Measurements from ENCODE around the gene ATP8B3. TPM values are rescaled to one million over a fixed set of nuclear protein-coding genes. Genes with fewer than 3 reads are reported as not detected.
A peak's percentile ranks its signal among the peaks of the same experiment; 100 is the strongest.

ATP8B3 gene
- total RNA-seq, 4 donors from 2014 or later, result 0.21 to 2.4 (median 1.2) TPM

- WGBS, 2 donors, result 28 to 29% methylated on average over 15 of the region's 15 CpGs
These were observed 14.0 kb upstream of the ATP8B3 start for GRCh38 chr19:1825909-1826556.

DNA sequence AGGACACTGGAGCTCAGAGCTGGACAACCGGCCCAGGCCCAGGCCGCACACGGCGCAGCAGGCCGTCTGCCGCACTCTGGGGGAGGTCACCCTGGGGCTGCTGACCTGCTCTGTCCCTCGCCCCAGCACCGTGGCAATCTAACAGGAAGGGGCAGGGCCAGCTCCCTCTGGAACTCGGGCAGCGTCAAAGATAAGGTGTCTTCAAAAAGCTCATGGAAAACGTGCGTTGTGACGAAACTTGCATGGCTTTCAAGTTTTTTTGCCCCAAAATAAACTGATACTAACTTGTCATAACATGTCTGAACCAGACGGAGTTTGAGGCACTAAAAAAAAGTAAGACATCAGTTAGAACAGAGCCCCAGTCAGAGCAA, 12.2 kb upstream of the ATP8B3 start:
- peaks cover 0 to 17% (median 5%) of the 10 kb centered on the region in 4 donors for H3K4me1 ChIP-seq
- H3K4me3 ChIP-seq, result no peak overlapping the region
- H3K9me3 ChIP-seq, result no peaks in the 10 kb centered on the region
- no peak overlapping the region for H3K27ac ChIP-seq
- 84 to 85% methylated on average over 14 of the region's 14 CpGs for WGBS, 2 donors
- no peak for DNase-seq (ENCODE audit: low spot score in 2 of 2)
- peaks cover 0 to 97% (median 38%) of the 10 kb centered on the region in 3 donors for H3K36me3 ChIP-seq
- no peaks in the 10 kb centered on the region for H3K27me3 ChIP-seq
- TF ChIP-seq CTCF (IDR thresholded peaks at IDR 0.05) (no peak), POLR2A (IDR thresholded peaks at IDR 0.05) (no peak), EP300 (IDR thresholded peaks at IDR 0.05) (no peak)

More at GRCh38 chr19:1825909-1826556, 14.0 kb upstream of the ATP8B3 start:
- Histone ChIP-seq H3K36me3 (peaks cover 0 to 94% (median 24%) of the 10 kb centered on the region in 3 donors), H3K4me3 (no peak overlapping the region), H3K9me3 (no peaks in the 10 kb centered on the region), H3K27ac (peak overlapping the region in 1 of 4 donors; percentile 30), H3K27me3 (no peaks in the 10 kb centered on the region), H3K4me1 (peaks cover 0 to 17% (median 5%) of the 10 kb centered on the region in 4 donors)
- TF ChIP-seq POLR2A (IDR thresholded peaks at IDR 0.05), result no peak
- TF ChIP-seq EP300 (IDR thresholded peaks at IDR 0.05), result no peak
- TF ChIP-seq CTCF (IDR thresholded peaks at IDR 0.05), result peak; percentile 85 to 96 (median 92)
- DNase-seq (ENCODE audit: low spot score in 2 of 2), result peak; percentile 64 to 79

DNA sequence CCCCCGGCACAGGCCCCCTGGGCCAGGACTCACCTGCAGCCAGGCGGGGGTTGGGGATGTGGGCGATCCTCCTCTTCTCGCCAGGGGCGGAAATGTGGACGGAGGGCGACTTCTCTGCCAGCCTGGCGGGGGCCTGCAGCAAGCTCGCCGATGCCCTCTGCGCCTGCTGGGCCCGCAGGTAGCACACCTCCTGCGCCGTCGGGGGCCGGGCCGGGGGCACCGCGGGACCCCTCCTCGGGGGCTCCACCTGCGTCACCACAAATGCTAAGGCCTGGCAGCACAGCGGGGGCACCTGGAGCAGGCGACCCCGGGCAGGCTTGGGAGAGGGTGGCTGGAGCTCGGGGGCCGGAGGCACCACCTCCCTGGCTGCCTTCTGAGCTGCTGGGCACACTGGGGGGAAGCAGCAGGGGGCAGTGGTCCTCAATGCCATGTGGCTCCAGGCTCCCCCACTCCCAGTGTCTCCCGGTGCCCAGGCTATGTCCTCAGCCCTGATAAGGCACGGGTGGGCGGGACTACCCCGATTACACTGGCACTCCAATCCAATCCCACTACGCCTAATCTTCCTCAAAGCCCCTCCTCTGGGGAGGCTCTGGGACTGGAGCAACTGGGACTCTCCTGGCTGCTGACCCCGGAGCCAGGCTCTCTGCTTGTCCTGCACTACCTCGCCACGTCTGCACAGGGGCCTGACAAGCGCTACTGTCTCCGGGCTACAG, 11.6 kb upstream of the ATP8B3 start:
- WGBS, 2 donors, result 83 to 88% methylated on average over 23 to 35 of the region's 36 CpGs
- no peak overlapping the region for H3K27ac ChIP-seq
- H3K4me1 ChIP-seq, result peaks cover 0 to 17% (median 5%) of the 10 kb centered on the region in 4 donors
- H3K4me3 ChIP-seq, result no peak overlapping the region
- DNase-seq (ENCODE audit: low spot score in 2 of 2), result no peak
- no peaks in the 10 kb centered on the region for H3K9me3 ChIP-seq
- no peak for TF ChIP-seq CTCF (IDR thresholded peaks at IDR 0.05)
- TF ChIP-seq EP300 (IDR thresholded peaks at IDR 0.05), result no peak
- no peak for TF ChIP-seq POLR2A (IDR thresholded peaks at IDR 0.05)
- peaks cover 0 to 98% (median 43%) of the 10 kb centered on the region in 3 donors for H3K36me3 ChIP-seq
- no peaks in the 10 kb centered on the region for H3K27me3 ChIP-seq

DNA sequence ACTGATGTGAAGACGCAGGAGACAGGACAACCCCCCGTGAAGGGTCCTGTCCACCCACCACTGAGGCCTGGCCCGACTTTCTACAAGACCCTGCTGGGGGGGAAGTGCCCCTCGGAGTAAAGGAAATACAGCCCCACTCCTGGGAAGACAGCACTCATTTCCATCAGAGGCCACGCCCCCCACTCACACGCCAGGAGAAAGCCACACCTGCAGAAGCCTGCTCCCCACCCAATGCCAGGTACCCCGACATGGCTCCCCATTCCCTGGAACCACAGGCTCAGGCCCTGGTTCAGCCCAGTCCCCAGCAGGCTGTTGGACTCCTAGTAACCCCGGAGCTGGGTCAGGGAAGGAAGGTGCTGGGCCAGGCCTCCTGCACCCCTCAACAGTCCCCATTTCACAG, 10.9 kb upstream of the ATP8B3 start:
- WGBS, 2 donors, result 78 to 81% methylated on average over 6 to 8 of the region's 8 CpGs
- no peak for TF ChIP-seq EP300 (IDR thresholded peaks at IDR 0.05)
- TF ChIP-seq CTCF (IDR thresholded peaks at IDR 0.05), result no peak
- TF ChIP-seq POLR2A (IDR thresholded peaks at IDR 0.05), result no peak

DNA sequence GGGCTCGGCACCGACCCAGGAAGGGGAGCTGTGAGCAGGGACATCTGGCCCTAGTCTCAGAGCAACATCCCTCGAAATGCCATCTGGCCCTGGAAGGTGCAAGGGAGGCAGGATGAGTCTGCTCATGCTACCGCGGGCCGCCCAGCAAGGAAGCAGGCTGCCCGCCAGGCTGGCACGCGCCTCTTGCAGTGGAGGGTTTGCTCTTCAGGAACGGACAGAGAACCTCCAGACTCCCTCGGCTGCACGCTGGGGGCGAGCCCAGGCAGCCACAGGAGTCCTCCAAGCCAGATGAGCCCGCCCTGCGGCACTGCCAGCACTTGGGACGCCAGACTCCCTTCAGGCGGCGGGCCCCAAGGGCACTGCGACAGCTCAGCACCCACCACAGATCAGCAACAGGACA, 10.1 kb upstream of the ATP8B3 start:
- H3K27me3 ChIP-seq, result no peaks in the 10 kb centered on the region
- no peak overlapping the region for H3K4me3 ChIP-seq
- H3K4me1 ChIP-seq, result peaks cover 0 to 16% (median 5%) of the 10 kb centered on the region in 4 donors
- WGBS, 2 donors, result 89 to 100% methylated on average over 3 to 19 of the region's 19 CpGs
- peaks cover 3 to 98% (median 53%) of the 10 kb centered on the region in 3 donors for H3K36me3 ChIP-seq
- no peak for DNase-seq (ENCODE audit: low spot score in 2 of 2)
- H3K27ac ChIP-seq, result no peak overlapping the region
- no peaks in the 10 kb centered on the region for H3K9me3 ChIP-seq
- TF ChIP-seq CTCF (IDR thresholded peaks at IDR 0.05) (no peak), POLR2A (IDR thresholded peaks at IDR 0.05) (no peak), EP300 (IDR thresholded peaks at IDR 0.05) (no peak)

More for the DNA sequence above, 10.9 kb upstream of the ATP8B3 start:
- Histone ChIP-seq H3K4me3 (no peak overlapping the region), H3K27ac (no peak overlapping the region), H3K4me1 (peaks cover 0 to 17% (median 5%) of the 10 kb centered on the region in 4 donors), H3K36me3 (peaks cover 3 to 98% (median 49%) of the 10 kb centered on the region in 3 donors), H3K27me3 (no peaks in the 10 kb centered on the region), H3K9me3 (no peaks in the 10 kb centered on the region)
- DNase-seq (ENCODE audit: low spot score in 2 of 2), result no peak
